IMR-90 (cell line): ENCODE measurements around the gene KRT38. TPM values are rescaled to one million over a fixed set of nuclear protein-coding genes. Genes with fewer than 3 reads are reported as not detected.

Experiments used
- ATAC-seq: fragments of 200-7000 bp; cut with Tn5 transposase; 2 replicates; pipeline ENCODE4 v1.9.1; 2020; ENCODE audit warnings: low read depth, mild to moderate bottlenecking, moderate library complexity
- BruUV-seq: library from RNA; stranded (reverse); fragments of 400-500 nt; replicated peaks from 2 replicates; lab custom pipeline; 2021; lab: Mats Ljungman, UMichigan
- CTCF ChIA-PET: fragments of 300-600 bp; formaldehyde crosslinking; extraction: SDS; loops from one replicate; lab custom pipeline; 2021; ENCODE audit warnings: antibody characterized with exemption; lab: Yijun Ruan, JAX
- POLR2A ChIA-PET: fragments of 300-600 bp; sonication (Branson Sonifier 250); formaldehyde crosslinking; loops from one replicate; lab custom pipeline; 2022; ENCODE audit warnings: antibody characterized with exemption; ENCODE audit not compliant: unreplicated experiment; lab: Charles Lee
- DNase-seq: peaks from one replicate; pipeline ENCODE4 v3.0.0; 2013
- H2AFZ ChIP-seq: replicated peaks from 2 replicates; pipeline ENCODE3; 2013; ENCODE audit warnings: low read length, mild to moderate bottlenecking; ENCODE audit not compliant: poor library complexity
- H2AK5ac ChIP-seq: 2 replicates; pipeline ENCODE4 v1.6.1; 2013; ENCODE audit warnings: low read depth, low read length, inconsistent platforms
- H2AK9ac ChIP-seq: replicated peaks from 2 replicates; pipeline ENCODE3; 2013; ENCODE audit warnings: mild to moderate bottlenecking, low read depth, low read length, moderate library complexity; ENCODE audit not compliant: poor library complexity
- H2BK120ac ChIP-seq: 2 replicates; pipeline ENCODE4 v1.6.1; 2013; ENCODE audit warnings: low read depth, low read length, inconsistent platforms
- H2BK15ac ChIP-seq: 3 replicates; pipeline ENCODE4 v1.6.1; 2013; ENCODE audit warnings: low read depth, low read length, inconsistent platforms
- H2BK20ac ChIP-seq: 2 replicates; pipeline ENCODE4 v1.6.1; 2013; ENCODE audit warnings: low read depth, mild to moderate bottlenecking, inconsistent platforms, low read length, moderate library complexity
- H2BK5ac ChIP-seq: 2 replicates; pipeline ENCODE4 v1.6.1; 2013; ENCODE audit warnings: mild to moderate bottlenecking, low read depth, low read length, inconsistent platforms; ENCODE audit not compliant: poor library complexity, severe bottlenecking
- H3K14ac ChIP-seq: replicated peaks from 2 replicates; pipeline ENCODE4 v1.6.1; 2013; ENCODE audit warnings: low read depth, low read length, inconsistent platforms
- H3K18ac ChIP-seq: 2 replicates; pipeline ENCODE4 v1.6.1; 2013; ENCODE audit warnings: low read depth, low read length, control low read depth
- H3K23ac ChIP-seq: 2 replicates; pipeline ENCODE4 v1.6.1; 2013; ENCODE audit warnings: low read depth, low read length, inconsistent platforms
- H3K27ac ChIP-seq: 2 replicates; pipeline ENCODE4 v1.5.1; 2013; ENCODE audit warnings: mild to moderate bottlenecking, control low read depth, low read length; ENCODE audit not compliant: insufficient read depth
- H3K27me3 ChIP-seq: 2 replicates; pipeline ENCODE4 v1.6.1; 2013; ENCODE audit warnings: low read length; ENCODE audit not compliant: control insufficient read depth, insufficient read depth
- H3K36me3 ChIP-seq: 2 replicates; pipeline ENCODE4 v1.6.1; 2013; ENCODE audit warnings: low read length, mixed read lengths; ENCODE audit not compliant: control insufficient read depth, insufficient read depth
- H3K4ac ChIP-seq: 2 replicates; pipeline ENCODE4 v1.6.1; 2013; ENCODE audit warnings: low read depth, low read length, inconsistent platforms
- H3K4me1 ChIP-seq: 2 replicates; pipeline ENCODE4 v1.6.1; 2013; ENCODE audit warnings: low read length, mixed read lengths; ENCODE audit not compliant: control insufficient read depth, insufficient read depth
- H3K4me2 ChIP-seq: 2 replicates; pipeline ENCODE4 v1.6.1; 2013; ENCODE audit warnings: low read depth, mild to moderate bottlenecking, control low read depth, low read length, moderate library complexity
- H3K4me3 ChIP-seq: 2 replicates; pipeline ENCODE4 v1.5.1; 2013; ENCODE audit warnings: low read depth, mild to moderate bottlenecking, control low read depth, low read length, moderate library complexity; ENCODE audit not compliant: insufficient read depth
- H3K56ac ChIP-seq: 2 replicates; pipeline ENCODE4 v1.6.1; 2013; ENCODE audit warnings: low read length, inconsistent platforms; ENCODE audit not compliant: insufficient read depth; ENCODE audit errors: extremely low read depth
- H3K79me1 ChIP-seq, 2 experiments: 2 replicates each; pipeline ENCODE4 v1.6.1; 2013; ENCODE audit warnings: low read length in 2 of 2, inconsistent platforms in 1 of 2, low read depth in 1 of 2
- H3K9ac ChIP-seq: 2 replicates; pipeline ENCODE4 v1.6.1; 2013; ENCODE audit warnings: low read depth, low read length, control low read depth
- H3K9me1 ChIP-seq: 2 replicates; pipeline ENCODE4 v1.6.1; 2013; ENCODE audit warnings: low read length, inconsistent platforms; ENCODE audit not compliant: insufficient read depth
- H3K9me3 ChIP-seq: 2 replicates; pipeline ENCODE4 v1.6.1; 2013; ENCODE audit warnings: low read length; ENCODE audit not compliant: control insufficient read depth, insufficient read depth
- H4K20me1 ChIP-seq: 2 replicates; pipeline ENCODE4 v1.6.1; 2013; ENCODE audit warnings: low read length, inconsistent platforms; ENCODE audit not compliant: insufficient read depth
- H4K5ac ChIP-seq: 2 replicates; pipeline ENCODE4 v1.6.1; 2013; ENCODE audit warnings: mild to moderate bottlenecking, low read depth, low read length, control low read depth
- H4K8ac ChIP-seq, 2 experiments: 2 replicates each; pipeline ENCODE4 v1.6.1; 2013; ENCODE audit warnings: low read depth in 2 of 2, low read length in 2 of 2, control low read depth in 1 of 2, inconsistent platforms in 1 of 2
- H4K91ac ChIP-seq: 2 replicates; pipeline ENCODE4 v1.6.1; 2013; ENCODE audit warnings: low read depth, low read length, inconsistent platforms; ENCODE audit not compliant: insufficient read depth
- FOS ChIP-seq: fragments of 150-350 bp; IDR thresholded peaks from 2 replicates; pipeline ENCODE4 v1.6.1; 2016; ENCODE audit warnings: low read depth, low read length
- MAZ ChIP-seq: IDR thresholded peaks from 2 replicates; pipeline ENCODE4 v1.6.1; 2012; ENCODE audit warnings: low read depth, mild to moderate bottlenecking, low read length, improper control_type of control experiment, moderate library complexity, borderline replicate concordance
- MXI1 ChIP-seq: IDR thresholded peaks from 2 replicates; pipeline ENCODE4 v1.6.1; 2012; ENCODE audit warnings: low read depth, mild to moderate bottlenecking, low read length, moderate library complexity, borderline replicate concordance
- NFE2L2 ChIP-seq: fragments of 150-350 bp; IDR thresholded peaks from 2 replicates; pipeline ENCODE4 v1.6.1; 2016; ENCODE audit warnings: low read depth, mild to moderate bottlenecking, low read length
- POLR2A ChIP-seq: IDR thresholded peaks from 2 replicates; pipeline ENCODE4 v1.6.1; 2012; ENCODE audit warnings: mild to moderate bottlenecking, low read depth, low read length
- RCOR1 ChIP-seq: IDR thresholded peaks from 2 replicates; pipeline ENCODE4 v1.6.1; 2012; ENCODE audit warnings: mild to moderate bottlenecking, low read length, improper control_type of control experiment; ENCODE audit not compliant: insufficient replicate concordance
- WGBS, 2 experiments: methylation state at CpG; one replicate each; pipeline versions ENCODE4 v1.1.5 to v1.1.7; 2013; ENCODE audit warnings: missing lambda C conversion rate in 2 of 2; ENCODE audit not compliant: insufficient read length in 1 of 2; ENCODE audit errors: extremely low coverage in 2 of 2; 5-methylcytosine and 5-hydroxymethylcytosine counted together
- dilution Hi-C: fragments of 300-500 bp; cut with HindIII; formaldehyde crosslinking; loops from one replicate; pipeline ENCODE4 v1.14.3; 2018; ENCODE audit warnings: low sequenced_read_pairs; ENCODE audit not compliant: unreplicated experiment
- in situ Hi-C: fragments of 300-500 bp; cut with MboI; formaldehyde crosslinking; loops from 3 replicates; pipeline ENCODE4 v1.14.3; 2019; ENCODE audit warnings: low sequenced_read_pairs, inconsistent platforms, mixed read lengths
- intact Hi-C: fragments of 100-400 bp; cut with micrococcal nuclease; formaldehyde crosslinking; loops from 2 replicates; pipeline ENCODE4 v1.10.0; 2022
- polyA plus RNA-seq, 3 experiments: library from polyadenylated mRNA; depleted of rRNA; stranded (reverse); fragments of >200 nt; gene quantifications; 2 replicates each; pipeline ENCODE4 v1.2.3, GENCODE V29; 2012; ENCODE audit warnings: low replicate concordance in 1 of 3
- total RNA-seq: library from RNA; depleted of rRNA; stranded (reverse); fragments of >200 nt; gene quantifications from 2 replicates; pipeline ENCODE4 v1.2.3, GENCODE V29; 2012
- TF ChIP-seq, protein P1 (sequence below): fragments of 150-350 bp; IDR thresholded peaks from 2 replicates; pipeline ENCODE4 v1.6.1; 2016; ENCODE audit warnings: low read depth, mild to moderate bottlenecking, low read length, moderate library complexity, borderline replicate concordance

Gene KRT38
- total and polyA plus RNA-seq, 2 of the 4 experiments (the other 2 are of a cell fraction), result 0.09 TPM; not detected in 1

DNA sequence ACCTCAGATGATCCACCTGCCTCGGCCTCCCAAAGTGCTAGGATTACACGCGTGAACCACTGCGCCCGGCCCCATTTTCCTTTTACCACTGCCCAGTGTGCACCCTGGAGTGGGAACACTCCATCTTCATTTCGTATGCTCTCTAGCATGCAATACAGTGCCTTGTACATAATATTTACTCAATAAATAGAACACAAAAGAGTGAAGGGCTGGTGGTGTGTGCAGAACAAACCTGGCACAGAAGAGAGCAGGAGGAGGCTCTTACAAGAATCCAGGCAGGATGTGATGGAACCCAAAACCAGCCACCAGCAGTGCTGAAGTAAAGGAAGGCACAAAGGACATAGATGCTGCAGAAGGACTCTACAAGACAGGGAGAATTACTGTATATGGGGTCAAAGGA lies 23.7 kb downstream of the KRT38 start:
- Histone ChIP-seq H2BK120ac (peak overlapping the region; percentile 56), H4K20me1 (no peaks in the 10 kb centered on the region), H4K91ac (peak overlapping the region; percentile 62), H3K4ac (peak overlapping the region; percentile 65), H3K4me1 (peaks cover 36% of the 10 kb centered on the region), H2AK5ac (peak overlapping the region; percentile 85), H3K27ac (peak overlapping the region; percentile 11; the same call in 1 of the 2 replicates), H2BK20ac (peak overlapping the region; percentile 54), H3K9ac (no peak overlapping the region), H4K5ac (peak overlapping the region; percentile 83), H3K4me3 (no peak overlapping the region), H2AFZ (peak overlapping the region; percentile 1), H4K8ac (peak overlapping the region; percentile 58 to 67; a peak in 3 of 4 replicates), H2BK5ac (peak overlapping the region; percentile 36), H3K79me1 (no peaks in the 10 kb centered on the region), H3K23ac (0 out of 2 replicates have a peak overlapping the region, but pooled peaks have one; percentile 58), H3K14ac (peak overlapping the region; percentile 89), H3K4me2 (no peak overlapping the region), H3K56ac (no peak overlapping the region), H3K27me3 (no peaks in the 10 kb centered on the region), H3K18ac (peak overlapping the region; percentile 74; the same call in 1 of the 2 replicates), H2BK15ac (peak overlapping the region; percentile 75), H2AK9ac (peak overlapping the region; percentile 9), H3K36me3 (no peaks in the 10 kb centered on the region), H3K9me3 (no peaks in the 10 kb centered on the region), H3K9me1 (peaks cover 29% of the 10 kb centered on the region)
- intact Hi-C loops, result no loop called here
- TF ChIP-seq RCOR1, result no peak
- no peak for TF ChIP-seq NFE2L2
- no peak for TF ChIP-seq MXI1
- TF ChIP-seq MAZ, result no peak
- TF ChIP-seq FOS, result no peak
- TF ChIP-seq POLR2A, result no peak
- TF ChIP-seq, protein P1, sequence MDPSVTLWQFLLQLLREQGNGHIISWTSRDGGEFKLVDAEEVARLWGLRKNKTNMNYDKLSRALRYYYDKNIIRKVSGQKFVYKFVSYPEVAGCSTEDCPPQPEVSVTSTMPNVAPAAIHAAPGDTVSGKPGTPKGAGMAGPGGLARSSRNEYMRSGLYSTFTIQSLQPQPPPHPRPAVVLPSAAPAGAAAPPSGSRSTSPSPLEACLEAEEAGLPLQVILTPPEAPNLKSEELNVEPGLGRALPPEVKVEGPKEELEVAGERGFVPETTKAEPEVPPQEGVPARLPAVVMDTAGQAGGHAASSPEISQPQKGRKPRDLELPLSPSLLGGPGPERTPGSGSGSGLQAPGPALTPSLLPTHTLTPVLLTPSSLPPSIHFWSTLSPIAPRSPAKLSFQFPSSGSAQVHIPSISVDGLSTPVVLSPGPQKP, result no peak
- ATAC-seq (no peak), DNase-seq (no peak)
- ChIA-PET CTCF (no interaction called here), POLR2A (no interaction called here)
- no TSS peak for BruUV-seq
- 96% methylated on average over 5 of the region's 6 CpGs; no CpG with 5 or more reads in 1 of the 2 experiments for WGBS, 2 experiments
- dilution Hi-C loops, result no loop called here
- in situ Hi-C loops, result no loop called here
